Measurements from ENCODE around the gene SHISA3.

SHISA3 gene

GRCh38 chr4:42415281-42415680 lies 18.0 kb downstream of the SHISA3 start:
- Histone ChIP-seq H3K4me3 (ENCODE audit: low read depth, low read length) (no peak overlapping the region), H3K36me3 (replicated peaks) (no peaks in the 10 kb centered on the region), H3K27ac (no peak overlapping the region), H3K27me3 (replicated peaks) (no peaks in the 10 kb centered on the region)
- TF ChIP-seq, protein P1, sequence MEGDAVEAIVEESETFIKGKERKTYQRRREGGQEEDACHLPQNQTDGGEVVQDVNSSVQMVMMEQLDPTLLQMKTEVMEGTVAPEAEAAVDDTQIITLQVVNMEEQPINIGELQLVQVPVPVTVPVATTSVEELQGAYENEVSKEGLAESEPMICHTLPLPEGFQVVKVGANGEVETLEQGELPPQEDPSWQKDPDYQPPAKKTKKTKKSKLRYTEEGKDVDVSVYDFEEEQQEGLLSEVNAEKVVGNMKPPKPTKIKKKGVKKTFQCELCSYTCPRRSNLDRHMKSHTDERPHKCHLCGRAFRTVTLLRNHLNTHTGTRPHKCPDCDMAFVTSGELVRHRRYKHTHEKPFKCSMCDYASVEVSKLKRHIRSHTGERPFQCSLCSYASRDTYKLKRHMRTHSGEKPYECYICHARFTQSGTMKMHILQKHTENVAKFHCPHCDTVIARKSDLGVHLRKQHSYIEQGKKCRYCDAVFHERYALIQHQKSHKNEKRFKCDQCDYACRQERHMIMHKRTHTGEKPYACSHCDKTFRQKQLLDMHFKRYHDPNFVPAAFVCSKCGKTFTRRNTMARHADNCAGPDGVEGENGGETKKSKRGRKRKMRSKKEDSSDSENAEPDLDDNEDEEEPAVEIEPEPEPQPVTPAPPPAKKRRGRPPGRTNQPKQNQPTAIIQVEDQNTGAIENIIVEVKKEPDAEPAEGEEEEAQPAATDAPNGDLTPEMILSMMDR (IDR thresholded peaks at IDR 0.05; ENCODE audit: low read depth, low read length, missing control alignments) = no peak
- no peak for DNase-seq
- in situ Hi-C loops (cut with HindIII; ENCODE audit: low pct_ligation_motif_present, low sequenced_read_pairs) = no loop called here

DNA sequence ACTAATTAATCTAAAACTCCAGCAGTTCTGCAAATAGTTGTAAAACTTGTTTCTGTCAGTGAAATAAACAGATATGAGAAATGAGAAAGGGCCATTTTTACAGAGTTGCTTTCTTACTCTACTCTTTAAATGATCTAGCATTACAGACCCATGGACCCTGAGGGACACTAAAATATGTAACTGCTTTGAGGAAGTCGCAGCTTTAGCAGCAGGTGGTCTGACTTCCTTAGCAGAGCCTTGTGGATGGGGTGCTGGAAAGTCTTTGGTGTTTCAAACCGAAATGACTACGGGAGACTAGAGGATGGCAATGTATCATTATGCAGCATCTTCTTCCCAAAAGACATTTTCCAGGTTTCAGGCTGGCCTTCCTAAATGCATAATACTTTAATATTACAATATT lies 18.7 kb downstream of the SHISA3 start:
- Histone ChIP-seq H3K27me3 (replicated peaks) (no peaks in the 10 kb centered on the region), H3K36me3 (replicated peaks) (no peaks in the 10 kb centered on the region), H3K4me3 (ENCODE audit: low read depth, low read length) (no peak overlapping the region), H3K27ac (no peak overlapping the region)
- in situ Hi-C loops (cut with HindIII; ENCODE audit: low pct_ligation_motif_present, low sequenced_read_pairs) = no loop called here
- DNase-seq = no peak
- TF ChIP-seq, protein P1 (IDR thresholded peaks at IDR 0.05; ENCODE audit: low read depth, low read length, missing control alignments) = no peak

DNA sequence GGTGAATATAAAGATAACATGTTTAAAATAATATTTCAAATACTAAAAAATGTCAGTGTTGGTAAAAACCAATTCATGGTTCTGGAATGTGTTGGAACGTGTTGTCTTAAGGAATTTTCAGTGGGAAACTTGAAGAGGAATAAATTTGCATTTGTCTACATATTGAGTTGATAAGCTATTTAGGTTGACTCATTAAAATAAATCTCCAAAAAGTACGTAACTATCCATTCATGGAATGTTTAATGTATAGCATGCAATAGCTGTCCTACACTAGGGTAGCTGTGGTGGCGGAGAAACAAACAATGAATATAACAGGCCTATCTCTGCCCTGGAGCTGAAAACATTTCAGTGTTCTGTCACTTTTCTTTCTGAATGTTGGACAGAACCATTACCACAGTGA lies 20.3 kb downstream of the SHISA3 start:
- H3K4me3 ChIP-seq (ENCODE audit: low read depth, low read length) = no peak overlapping the region
- H3K27ac ChIP-seq = no peak overlapping the region
- TF ChIP-seq, protein P1 (IDR thresholded peaks at IDR 0.05; ENCODE audit: low read depth, low read length, missing control alignments) = no peak
- no peaks in the 10 kb centered on the region for H3K36me3 ChIP-seq (replicated peaks)
- in situ Hi-C loops (cut with HindIII; ENCODE audit: low pct_ligation_motif_present, low sequenced_read_pairs) = no loop called here
- no peaks in the 10 kb centered on the region for H3K27me3 ChIP-seq (replicated peaks)
- no peak for DNase-seq

- Histone ChIP-seq H3K27ac (no peak overlapping the region), H3K27me3 (replicated peaks) (no peaks in the 10 kb centered on the region), H3K36me3 (replicated peaks) (no peaks in the 10 kb centered on the region), H3K4me3 (ENCODE audit: low read depth, low read length) (no peak overlapping the region)
- in situ Hi-C loops (cut with HindIII; ENCODE audit: low pct_ligation_motif_present, low sequenced_read_pairs) = no loop called here
- TF ChIP-seq, protein P1 (IDR thresholded peaks at IDR 0.05; ENCODE audit: low read depth, low read length, missing control alignments) = no peak
- DNase-seq = peak; percentile 14
Measured at GRCh38 chr4:42420140-42420539, 22.9 kb downstream of the SHISA3 start.

GRCh38 chr4:42425146-42426065 lies 28.1 kb downstream of the SHISA3 start:
- no peak for DNase-seq
- TF ChIP-seq, protein P1 (IDR thresholded peaks at IDR 0.05; ENCODE audit: low read depth, low read length, missing control alignments) = no peak
- peak overlapping the region; percentile 20 for H3K4me3 ChIP-seq (ENCODE audit: low read depth, low read length)
- no peaks in the 10 kb centered on the region for H3K27me3 ChIP-seq (replicated peaks)
- in situ Hi-C loops (cut with HindIII; ENCODE audit: low pct_ligation_motif_present, low sequenced_read_pairs) = no loop called here
- H3K36me3 ChIP-seq (replicated peaks) = no peaks in the 10 kb centered on the region
- no peak overlapping the region for H3K27ac ChIP-seq

Data from brain microvascular endothelial cell (primary cell).